Measurements from ENCODE around the gene KCNK3.

The KCNK3 gene

DNA sequence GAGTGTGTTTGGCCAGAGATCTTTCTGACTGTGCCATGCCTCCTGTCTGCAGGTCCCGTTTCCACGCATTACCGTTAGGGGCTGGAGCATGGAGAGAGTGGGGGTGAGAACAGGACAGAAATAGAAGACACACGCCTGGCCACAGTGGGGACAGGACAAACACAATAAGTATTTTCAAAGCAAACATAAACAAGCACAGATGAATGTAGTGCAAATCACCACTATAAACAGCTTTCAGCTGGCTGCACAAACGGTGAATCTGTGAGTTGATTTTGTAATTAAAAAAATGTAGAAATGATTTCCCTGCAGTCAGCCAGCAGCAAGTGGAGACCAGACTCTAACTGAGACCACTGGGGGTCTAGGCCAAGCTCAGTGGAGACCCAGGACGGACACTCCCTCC lies 6.8 kb downstream of the KCNK3 start:
- no peak overlapping the region for H3K4me3 ChIP-seq (ENCODE audit: low read length)
- no peak for DNase-seq (ENCODE audit: low read depth)
- TF ChIP-seq, protein P1, sequence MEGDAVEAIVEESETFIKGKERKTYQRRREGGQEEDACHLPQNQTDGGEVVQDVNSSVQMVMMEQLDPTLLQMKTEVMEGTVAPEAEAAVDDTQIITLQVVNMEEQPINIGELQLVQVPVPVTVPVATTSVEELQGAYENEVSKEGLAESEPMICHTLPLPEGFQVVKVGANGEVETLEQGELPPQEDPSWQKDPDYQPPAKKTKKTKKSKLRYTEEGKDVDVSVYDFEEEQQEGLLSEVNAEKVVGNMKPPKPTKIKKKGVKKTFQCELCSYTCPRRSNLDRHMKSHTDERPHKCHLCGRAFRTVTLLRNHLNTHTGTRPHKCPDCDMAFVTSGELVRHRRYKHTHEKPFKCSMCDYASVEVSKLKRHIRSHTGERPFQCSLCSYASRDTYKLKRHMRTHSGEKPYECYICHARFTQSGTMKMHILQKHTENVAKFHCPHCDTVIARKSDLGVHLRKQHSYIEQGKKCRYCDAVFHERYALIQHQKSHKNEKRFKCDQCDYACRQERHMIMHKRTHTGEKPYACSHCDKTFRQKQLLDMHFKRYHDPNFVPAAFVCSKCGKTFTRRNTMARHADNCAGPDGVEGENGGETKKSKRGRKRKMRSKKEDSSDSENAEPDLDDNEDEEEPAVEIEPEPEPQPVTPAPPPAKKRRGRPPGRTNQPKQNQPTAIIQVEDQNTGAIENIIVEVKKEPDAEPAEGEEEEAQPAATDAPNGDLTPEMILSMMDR (conservative IDR thresholded peaks at IDR 0.05; ENCODE audit: low read length) = no peak

DNA sequence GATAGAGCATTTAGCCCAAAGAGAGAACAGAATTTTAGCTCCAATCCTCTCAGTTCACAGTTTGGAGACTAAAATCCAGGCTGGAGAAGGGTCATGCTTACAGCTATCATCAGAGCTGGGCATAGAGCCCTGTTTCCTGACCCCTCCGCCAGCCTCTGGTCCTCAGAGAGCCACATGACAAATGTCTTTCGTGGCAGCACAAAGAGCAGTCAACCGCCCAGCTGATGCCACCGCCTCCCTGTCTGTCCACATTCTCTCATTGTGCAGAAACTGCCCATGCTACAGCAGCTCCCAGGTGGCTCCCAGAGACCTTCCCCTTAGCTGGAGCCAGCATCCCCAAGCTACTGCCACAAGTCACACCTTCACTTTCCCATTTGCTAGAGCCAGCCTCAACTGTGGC lies 7.6 kb downstream of the KCNK3 start:
- no peak for DNase-seq (ENCODE audit: low read depth)
- H3K4me3 ChIP-seq (ENCODE audit: low read length) = no peak overlapping the region
- TF ChIP-seq, protein P1 (conservative IDR thresholded peaks at IDR 0.05; ENCODE audit: low read length) = no peak

DNA sequence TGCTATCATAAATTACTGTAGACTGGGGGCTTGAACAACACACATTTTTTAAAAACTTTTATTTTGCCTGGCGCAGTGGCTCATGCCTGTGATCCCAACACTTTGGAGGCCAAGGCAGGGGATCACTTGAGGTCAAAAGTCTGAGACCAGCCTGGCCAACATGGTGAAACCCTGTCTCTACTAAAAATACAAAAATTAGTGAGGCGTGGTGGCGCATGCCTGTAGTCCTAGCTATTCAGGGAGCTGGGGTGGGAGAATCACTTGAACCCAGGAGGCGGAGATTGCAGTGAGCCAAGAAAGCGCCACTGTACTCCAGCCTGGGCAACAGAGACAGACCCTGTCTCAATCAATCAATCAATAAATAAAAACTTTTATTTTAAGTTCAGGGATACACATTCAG lies 9.1 kb downstream of the KCNK3 start:
- H3K4me3 ChIP-seq (ENCODE audit: low read length) = no peak overlapping the region

DNA sequence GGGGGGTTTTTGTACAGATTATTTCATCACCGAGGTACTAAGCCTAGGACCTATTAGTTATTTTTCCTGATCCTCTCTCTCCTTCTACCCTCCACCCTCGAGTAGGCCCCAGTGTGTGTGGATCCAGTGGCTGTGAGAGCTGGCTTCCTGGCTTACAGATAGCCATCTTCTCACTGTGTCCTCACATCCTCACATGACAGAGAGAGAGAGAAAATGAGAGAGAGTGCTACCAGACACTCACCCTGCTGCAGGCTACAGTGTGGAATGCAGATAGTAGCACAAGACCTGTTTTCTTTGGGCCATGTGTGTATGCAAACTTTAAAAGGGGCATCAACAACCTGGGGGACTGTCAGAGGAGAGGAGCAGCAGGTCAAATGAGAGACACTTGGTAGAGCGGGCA lies 9.5 kb downstream of the KCNK3 start:
- H3K4me3 ChIP-seq (ENCODE audit: low read length) = no peak overlapping the region
- TF ChIP-seq, protein P1 (conservative IDR thresholded peaks at IDR 0.05; ENCODE audit: low read length) = no peak
- DNase-seq (ENCODE audit: low read depth) = no peak

More for the DNA sequence above, 9.1 kb downstream of the KCNK3 start:
- TF ChIP-seq, protein P1 (conservative IDR thresholded peaks at IDR 0.05; ENCODE audit: low read length) = no peak
- DNase-seq (ENCODE audit: low read depth) = no peak

DNA sequence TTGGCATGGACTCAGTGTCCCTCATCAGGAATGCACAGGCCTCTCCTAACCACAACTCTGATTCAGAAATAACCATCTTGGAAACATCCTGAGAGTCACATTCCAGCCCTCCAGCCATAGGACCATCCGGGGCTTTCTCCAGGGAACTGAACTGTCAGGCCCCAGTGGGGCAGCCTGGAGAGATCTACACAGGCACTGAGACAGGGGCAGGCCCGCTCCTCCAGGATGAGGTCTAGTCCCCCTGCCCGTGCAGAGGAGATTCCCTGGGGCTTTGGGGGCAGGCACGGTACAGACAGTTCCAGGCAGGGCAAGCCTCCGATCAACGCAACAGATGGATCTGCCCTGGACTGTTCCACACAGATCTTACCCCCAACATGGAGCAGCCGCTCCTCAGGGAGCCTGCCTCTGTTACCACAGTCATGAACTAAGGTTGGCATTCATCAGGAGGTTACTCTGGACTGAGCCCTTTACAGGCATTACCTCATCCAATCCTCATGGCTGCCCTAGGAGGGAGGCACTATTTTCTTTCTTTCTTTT lies 12.0 kb downstream of the KCNK3 start:
- TF ChIP-seq, protein P1 (conservative IDR thresholded peaks at IDR 0.05; ENCODE audit: low read length) = no peak
- peak; percentile 73 for DNase-seq (ENCODE audit: low read depth)
- no peak overlapping the region for H3K4me3 ChIP-seq (ENCODE audit: low read length)

DNA sequence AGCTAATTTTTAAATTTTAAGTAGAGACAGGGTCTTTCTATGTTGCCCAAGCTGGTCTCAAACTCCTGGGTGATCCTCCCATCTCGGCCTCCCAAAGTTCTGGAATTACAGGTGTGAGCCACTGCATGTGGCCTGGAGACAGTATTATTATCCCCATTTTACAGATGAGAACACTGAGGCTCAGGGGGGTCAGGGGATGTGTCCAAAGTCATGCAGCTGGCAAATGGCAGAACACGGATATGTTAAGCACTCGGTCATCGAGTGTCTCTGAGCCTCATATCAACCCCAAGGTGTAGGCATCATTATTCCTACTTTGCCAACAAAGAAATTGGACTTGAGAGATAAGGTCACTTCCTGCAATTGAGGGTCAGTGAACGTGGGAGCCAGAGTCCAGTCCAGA lies 12.6 kb downstream of the KCNK3 start:
- H3K4me3 ChIP-seq (ENCODE audit: low read length) = no peak overlapping the region
- TF ChIP-seq, protein P1 (conservative IDR thresholded peaks at IDR 0.05; ENCODE audit: low read length) = no peak
- no peak for DNase-seq (ENCODE audit: low read depth)

DNA sequence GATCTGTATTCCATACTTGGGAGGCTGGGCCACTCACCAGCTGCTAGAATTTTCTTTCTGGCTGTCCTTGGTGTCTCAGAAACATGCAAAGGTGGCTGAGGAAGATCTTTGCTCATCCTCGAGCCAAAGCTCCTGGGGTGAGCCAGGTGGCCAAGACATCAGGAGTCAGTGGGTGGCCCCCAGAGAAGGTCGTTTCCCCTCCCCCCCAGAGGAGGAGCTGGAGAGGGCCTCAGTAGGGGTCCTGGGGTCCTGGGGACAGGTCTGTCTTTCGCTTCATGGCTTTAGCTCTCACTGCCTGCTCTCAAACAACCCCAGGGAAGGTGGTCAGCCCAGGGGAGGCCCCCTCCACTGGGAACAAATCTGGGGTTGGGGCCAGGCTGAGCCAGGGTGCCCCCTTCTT lies 13.6 kb downstream of the KCNK3 start:
- no peak for DNase-seq (ENCODE audit: low read depth)
- TF ChIP-seq, protein P1 (conservative IDR thresholded peaks at IDR 0.05; ENCODE audit: low read length) = no peak
- H3K4me3 ChIP-seq (ENCODE audit: low read length) = no peak overlapping the region
